ENCODE results near the gene HOXB8. TPM values are rescaled to one million over a fixed set of nuclear protein-coding genes. Genes with fewer than 3 reads are reported as not detected.

HOXB8 gene
- total and polyA plus RNA-seq, 2 experiments from 2014 or later = 0.31 to 0.57 TPM

GRCh38 chr17:48588528-48588927 is 26.6 kb downstream of the HOXB8 start:
- H3K4me3 ChIP-seq = no peak overlapping the region
- peaks cover 13% of the 10 kb centered on the region for H3K79me2 ChIP-seq

GRCh38 chr17:48588074-48588415 is 27.0 kb downstream of the HOXB8 start:
- no peak for DNase-seq (ENCODE audit: low spot score)
- peaks cover 18% of the 10 kb centered on the region for H3K79me2 ChIP-seq
- TF ChIP-seq EZH2 (IDR thresholded peaks at IDR 0.05; ENCODE audit: borderline replicate concordance) (no peak), CTCF (IDR thresholded peaks at IDR 0.05; ENCODE audit: poor library complexity) (no peak), EZH2phosphoT487 (IDR thresholded peaks at IDR 0.05; ENCODE audit: low read depth, severe bottlenecking, unreplicated experiment) (no peak)
- peak overlapping the region; percentile 93 for H3K4me2 ChIP-seq
- no peaks in the 10 kb centered on the region for H3K4me1 ChIP-seq (ENCODE audit: insufficient read depth)
- no peak overlapping the region for H2AFZ ChIP-seq
- H3K9me3 ChIP-seq (ENCODE audit: low read depth) = no peaks in the 10 kb centered on the region
- no peaks in the 10 kb centered on the region for H3K36me3 ChIP-seq (replicated peaks; ENCODE audit: insufficient read depth, low read depth)
- no peaks in the 10 kb centered on the region for H4K20me1 ChIP-seq (ENCODE audit: insufficient read depth, poor library complexity, severe bottlenecking)
- H3K9me2 ChIP-seq (replicated peaks; ENCODE audit: insufficient read depth) = no peaks in the 10 kb centered on the region
- no peak overlapping the region for H3K4me3 ChIP-seq
- peaks cover 92% of the 10 kb centered on the region for H3K27me3 ChIP-seq
- WGBS (ENCODE audit: low lambda C conversion rate, missing lambda C conversion rate) = 40% methylated on average over 2 of the region's 2 CpGs
- peak overlapping the region; percentile 36 for H3K27ac ChIP-seq

More at GRCh38 chr17:48588528-48588927, 26.6 kb downstream of the HOXB8 start:
- H4K20me1 ChIP-seq (ENCODE audit: insufficient read depth, poor library complexity, severe bottlenecking) = no peaks in the 10 kb centered on the region
- no peak overlapping the region for H3K27ac ChIP-seq
- DNase-seq (ENCODE audit: low spot score) = no peak
- H3K9me2 ChIP-seq (replicated peaks; ENCODE audit: insufficient read depth) = no peaks in the 10 kb centered on the region
- no peaks in the 10 kb centered on the region for H3K36me3 ChIP-seq (replicated peaks; ENCODE audit: insufficient read depth, low read depth)
- H3K4me2 ChIP-seq = peak overlapping the region; percentile 93
- no peaks in the 10 kb centered on the region for H3K4me1 ChIP-seq (ENCODE audit: insufficient read depth)
- TF ChIP-seq EZH2 (IDR thresholded peaks at IDR 0.05; ENCODE audit: borderline replicate concordance) (no peak), CTCF (IDR thresholded peaks at IDR 0.05; ENCODE audit: poor library complexity) (no peak)
- H3K27me3 ChIP-seq = peaks cover 92% of the 10 kb centered on the region
- WGBS (ENCODE audit: low lambda C conversion rate, missing lambda C conversion rate) = 43% methylated on average over 2 of the region's 2 CpGs
- H2AFZ ChIP-seq = no peak overlapping the region
- no peaks in the 10 kb centered on the region for H3K9me3 ChIP-seq (ENCODE audit: low read depth)

- H3K79me2 ChIP-seq = peaks cover 20% of the 10 kb centered on the region
- H3K27me3 ChIP-seq = peaks cover 92% of the 10 kb centered on the region
- H3K4me3 ChIP-seq = no peak overlapping the region
- no peaks in the 10 kb centered on the region for H3K9me3 ChIP-seq (ENCODE audit: low read depth)
- TF ChIP-seq EZH2phosphoT487 (IDR thresholded peaks at IDR 0.05; ENCODE audit: low read depth, severe bottlenecking, unreplicated experiment) (no peak), CTCF (IDR thresholded peaks at IDR 0.05; ENCODE audit: poor library complexity) (no peak)
- 41% methylated on average over 5 of the region's 5 CpGs for WGBS (ENCODE audit: low lambda C conversion rate, missing lambda C conversion rate)
- peak overlapping the region; percentile 36 for H3K27ac ChIP-seq
- H4K20me1 ChIP-seq (ENCODE audit: insufficient read depth, poor library complexity, severe bottlenecking) = no peaks in the 10 kb centered on the region
- H3K4me1 ChIP-seq (ENCODE audit: insufficient read depth) = peaks cover 3% of the 10 kb centered on the region
- H3K9me2 ChIP-seq (replicated peaks; ENCODE audit: insufficient read depth) = no peaks in the 10 kb centered on the region
- H2AFZ ChIP-seq = no peak overlapping the region
- H3K4me2 ChIP-seq = peak overlapping the region; percentile 93
- H3K36me3 ChIP-seq (replicated peaks; ENCODE audit: insufficient read depth, low read depth) = no peaks in the 10 kb centered on the region
- DNase-seq (ENCODE audit: low spot score) = no peak
Measured at GRCh38 chr17:48587276-48588073, 27.6 kb downstream of the HOXB8 start.

All from hepatocyte (in vitro differentiated cells).